GM12878 (cell line): ENCODE data around the gene APOC1. TPM values are rescaled to one million over a fixed set of nuclear protein-coding genes. Genes with fewer than 3 reads are reported as not detected.

Source experiments
- ATAC-seq: fragments of 200-7000 bp; cut with Tn5 transposase; 3 replicates; pipeline ENCODE4 v1.9.1; 2020; ENCODE audit warnings: mild to moderate bottlenecking, moderate library complexity
- BruUV-seq: library from RNA; stranded (reverse); fragments of 400-500 nt; replicated peaks from 2 replicates; lab custom pipeline; 2021; lab: Mats Ljungman, UMichigan
- CTCF ChIA-PET: fragments of 300-600 bp; sonication (Branson Sonifier 250); formaldehyde crosslinking; extraction: SDS; loops from one replicate; lab custom pipeline; 2021; ENCODE audit warnings: inconsistent platforms; lab: Yijun Ruan, JAX
- POLR2A ChIA-PET: fragments of 350-600 bp; formaldehyde crosslinking; extraction: SDS; loops from one replicate; lab custom pipeline; 2021; ENCODE audit warnings: inconsistent platforms; lab: Charles Lee
- RAD21 ChIA-PET: fragments of 300-600 bp; sonication (Branson Sonifier 250); formaldehyde crosslinking; loops from one replicate; lab custom pipeline; 2023; ENCODE audit warnings: antibody characterized with exemption; ENCODE audit not compliant: unreplicated experiment; lab: Charles Lee
- SMC1A ChIA-PET: fragments of 300-600 bp; sonication (Branson Sonifier 250); formaldehyde crosslinking; loops from one replicate; lab custom pipeline; 2023; ENCODE audit not compliant: unreplicated experiment, uncharacterized antibody; lab: Charles Lee
- DNase-seq: peaks from one replicate; pipeline ENCODE4 v3.0.0-alpha.2; 2011; ENCODE audit warnings: low read depth, low spot score
- FAIRE-seq: peaks from 3 replicates; lab custom pipeline; 2011; peaks lifted over from hg19 to GRCh38; lab: Jason Lieb, UNC
- H2AFZ ChIP-seq: 2 replicates; pipeline ENCODE4 v1.6.0; 2011; ENCODE audit warnings: low read depth, low read length, control low read depth; ENCODE audit not compliant: control insufficient read depth
- H3K27ac ChIP-seq: 2 replicates; pipeline ENCODE4 v1.5.1; 2011; ENCODE audit warnings: control low read depth; ENCODE audit not compliant: control insufficient read depth, insufficient read depth
- H3K27me3 ChIP-seq, 2 experiments: replicated peaks in 1 of 2; 2 replicates each; pipeline versions ENCODE4 v1.6.0 to v1.6.1; 2011; ENCODE audit warnings: low read length in 1 of 2; ENCODE audit not compliant: control insufficient read depth in 2 of 2, insufficient read depth in 2 of 2
- H3K36me3 ChIP-seq, 2 experiments: 2 replicates each; pipeline ENCODE4 v1.5.1; 2011; ENCODE audit warnings: low read length in 1 of 2; ENCODE audit not compliant: control insufficient read depth in 2 of 2, insufficient read depth in 2 of 2
- H3K4me1 ChIP-seq: 2 replicates; pipeline ENCODE4 v1.6.1; 2011; ENCODE audit warnings: mild to moderate bottlenecking, low read length, moderate library complexity, mixed read lengths; ENCODE audit not compliant: control insufficient read depth, insufficient read depth
- H3K4me2 ChIP-seq: 2 replicates; pipeline ENCODE4 v1.6.0; 2011; ENCODE audit warnings: control low read depth; ENCODE audit not compliant: control insufficient read depth, insufficient read depth
- H3K4me3 ChIP-seq: fragments of 200-600 bp; sonication (generic); 2 replicates; pipeline ENCODE4 v1.5.1; 2016
- H3K79me2 ChIP-seq: 2 replicates; pipeline ENCODE4 v1.6.0; 2011; ENCODE audit warnings: low read length; ENCODE audit not compliant: control insufficient read depth, insufficient read depth
- H3K9ac ChIP-seq: 2 replicates; pipeline ENCODE4 v1.8.0; 2011; ENCODE audit warnings: low read length, control low read depth, mixed read lengths; ENCODE audit not compliant: control insufficient read depth, insufficient read depth
- H3K9me3 ChIP-seq: replicated peaks from 3 replicates; pipeline ENCODE4 v1.5.1; 2011; ENCODE audit warnings: mild to moderate bottlenecking, low read length; ENCODE audit not compliant: control insufficient read depth, insufficient read depth
- H4K20me1 ChIP-seq: 2 replicates; pipeline ENCODE4 v1.6.0; 2011; ENCODE audit not compliant: control insufficient read depth, insufficient read depth
- FOXK2 ChIP-seq: fragments of 450-650 bp; IDR thresholded peaks from 2 replicates; pipeline ENCODE4 v1.6.1; 2017; ENCODE audit warnings: mild to moderate bottlenecking, moderate library complexity
- TARDBP ChIP-seq: IDR thresholded peaks from 2 replicates; pipeline ENCODE4 v1.6.1; 2016; ENCODE audit warnings: borderline replicate concordance
- TBL1XR1 ChIP-seq: IDR thresholded peaks from 2 replicates; pipeline ENCODE4 v1.6.1; 2012; ENCODE audit warnings: low read depth, low read length, improper control_type of control experiment
- YY1 ChIP-seq: IDR thresholded peaks from 2 replicates; pipeline ENCODE4 v1.6.1; 2011; ENCODE audit warnings: low read depth, mild to moderate bottlenecking, low read length
- ZNF274 ChIP-seq: IDR thresholded peaks from one replicate; pipeline ENCODE4 v1.8.0; 2011; ENCODE audit not compliant: insufficient read length, insufficient read depth
- WGBS: methylation state at CpG from one replicate; pipeline ENCODE4 v1.1.6; 2016; ENCODE audit warnings: low lambda C conversion rate; ENCODE audit not compliant: insufficient replicate concordance, insufficient coverage; ENCODE audit errors: missing lambda C conversion rate; 5-methylcytosine and 5-hydroxymethylcytosine counted together
- in situ Hi-C: fragments of 300-500 bp; cut with MboI; formaldehyde crosslinking; loops from 9 replicates; pipeline ENCODE4 v1.14.3; 2018; ENCODE audit warnings: mixed read lengths
- intact Hi-C: fragments of 100-400 bp; cut with micrococcal nuclease; formaldehyde crosslinking; loops from one replicate; pipeline ENCODE4 v1.14.2; 2022; ENCODE audit not compliant: unreplicated experiment
- polyA plus RNA-seq, 11 experiments: library from polyadenylated mRNA; depleted of rRNA in 4 of 11; unstranded in 6 of 11; stranded (reverse) in 5 of 11; fragments of >200 nt; fragmentation: Nextera tagmentation in 4 of 11; fragmentation: Illumina TruSeq in 1 of 11; extraction: Ambion mirVana in 4 of 11; extraction: Trizol in 1 of 11; gene quantifications; 1 replicate in 1 of 11; 2 replicates in 10 of 11; pipeline versions ENCODE4 v1.2.1 to v1.2.3, GENCODE V29; 2011 to 2016; ENCODE audit warnings: inconsistent platforms in 2 of 11, missing spikeins in 2 of 11, low read depth in 1 of 11
- total RNA-seq, 4 experiments: library from RNA; depleted of rRNA in 3 of 4; stranded (reverse); fragments of >200 nt in 3 of 4; fragmentation: Illumina TruSeq in 1 of 4; extraction: Trizol in 1 of 4; gene quantifications; 2 replicates each; pipeline versions ENCODE4 v1.2.1 to v1.2.3, GENCODE V29; 2013 to 2021
- TF ChIP-seq, protein P1 (sequence below): IDR thresholded peaks from 2 replicates; pipeline ENCODE4 v1.6.1; 2011; ENCODE audit warnings: mild to moderate bottlenecking, low read depth, low read length, moderate library complexity; ENCODE audit not compliant: insufficient replicate concordance
- TF ChIP-seq, protein P2 (sequence below): fragments of 450-650 bp; IDR thresholded peaks from 2 replicates; pipeline ENCODE4 v1.6.1; 2014; ENCODE audit warnings: mild to moderate bottlenecking
- TF ChIP-seq, protein P3 (sequence below), 3 experiments: IDR thresholded peaks in 2 of 3; conservative IDR thresholded peaks in 1 of 3; 2 replicates each; pipeline ENCODE4 v1.5.1; 2011; ENCODE audit warnings: low read depth in 3 of 3, low read length in 3 of 3, mild to moderate bottlenecking in 3 of 3, control low read depth in 2 of 3, moderate library complexity in 2 of 3, inconsistent platforms in 1 of 3, mixed read lengths in 1 of 3; ENCODE audit not compliant: control insufficient read depth in 2 of 3, insufficient read depth in 1 of 3; ENCODE audit errors: extremely low read depth in 1 of 3

APOC1 gene
- total and polyA plus RNA-seq, 10 of the 15 experiments (the other 5 are each of a cell fraction or from before 2014, with no cell fraction given) = 0.73 to 4.0 (median 2.6) TPM

DNA sequence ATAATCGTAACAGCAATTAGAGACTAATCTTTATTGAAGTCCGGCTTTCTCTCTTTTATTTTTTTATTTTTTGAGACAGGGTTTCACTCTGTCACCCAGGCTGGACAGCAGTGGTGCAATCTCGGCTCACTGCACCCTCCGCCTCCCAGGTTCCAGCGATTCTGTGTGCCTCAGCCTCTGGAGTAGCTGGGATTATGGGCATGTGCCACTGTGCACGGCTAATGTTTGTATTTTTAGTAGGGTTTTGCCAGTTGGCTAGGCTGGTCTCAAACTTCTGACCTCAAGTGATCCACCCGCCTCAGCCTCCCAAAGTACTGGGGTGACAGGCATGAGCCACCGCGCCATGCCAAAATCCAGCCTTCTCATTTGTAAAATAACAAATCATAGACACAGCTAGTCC is 35.1 kb downstream of the APOC1 start:
- Histone ChIP-seq H3K9ac (no peak overlapping the region), H3K4me2 (no peak overlapping the region), H3K9me3 (no peaks in the 10 kb centered on the region), H3K27ac (no peak overlapping the region), H3K36me3 (no peaks in the 10 kb centered on the region), H3K79me2 (peaks cover 4% of the 10 kb centered on the region), H4K20me1 (no peaks in the 10 kb centered on the region), H2AFZ (no peak overlapping the region), H3K4me1 (peaks cover 6% of the 10 kb centered on the region), H3K4me3 (no peak overlapping the region), H3K27me3 (no peaks in the 10 kb centered on the region)
- ChIA-PET RAD21 (no interaction called here), CTCF (interaction anchor here (1.5 to 3.8 kb wide), 3 partner anchors 40 to 110 kb away, joined by 3 to 37 read pairs (median 4); no protein-coding TSS in a partner anchor), SMC1A (no interaction called here), POLR2A (no interaction called here)
- ATAC-seq (no peak), FAIRE-seq (no peak), DNase-seq (no peak)
- TF ChIP-seq, protein P1, sequence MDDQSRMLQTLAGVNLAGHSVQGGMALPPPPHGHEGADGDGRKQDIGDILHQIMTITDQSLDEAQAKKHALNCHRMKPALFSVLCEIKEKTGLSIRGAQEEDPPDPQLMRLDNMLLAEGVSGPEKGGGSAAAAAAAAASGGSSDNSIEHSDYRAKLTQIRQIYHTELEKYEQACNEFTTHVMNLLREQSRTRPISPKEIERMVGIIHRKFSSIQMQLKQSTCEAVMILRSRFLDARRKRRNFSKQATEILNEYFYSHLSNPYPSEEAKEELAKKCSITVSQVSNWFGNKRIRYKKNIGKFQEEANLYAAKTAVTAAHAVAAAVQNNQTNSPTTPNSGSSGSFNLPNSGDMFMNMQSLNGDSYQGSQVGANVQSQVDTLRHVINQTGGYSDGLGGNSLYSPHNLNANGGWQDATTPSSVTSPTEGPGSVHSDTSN = no peak
- TF ChIP-seq ZNF274 = no peak
- in situ Hi-C loops (no loop called here), intact Hi-C loops (no loop called here)
- whole genome bisulfite sequencing = 79% methylated on average over 9 of the region's 9 CpGs
- no TSS peak for BruUV-seq

DNA sequence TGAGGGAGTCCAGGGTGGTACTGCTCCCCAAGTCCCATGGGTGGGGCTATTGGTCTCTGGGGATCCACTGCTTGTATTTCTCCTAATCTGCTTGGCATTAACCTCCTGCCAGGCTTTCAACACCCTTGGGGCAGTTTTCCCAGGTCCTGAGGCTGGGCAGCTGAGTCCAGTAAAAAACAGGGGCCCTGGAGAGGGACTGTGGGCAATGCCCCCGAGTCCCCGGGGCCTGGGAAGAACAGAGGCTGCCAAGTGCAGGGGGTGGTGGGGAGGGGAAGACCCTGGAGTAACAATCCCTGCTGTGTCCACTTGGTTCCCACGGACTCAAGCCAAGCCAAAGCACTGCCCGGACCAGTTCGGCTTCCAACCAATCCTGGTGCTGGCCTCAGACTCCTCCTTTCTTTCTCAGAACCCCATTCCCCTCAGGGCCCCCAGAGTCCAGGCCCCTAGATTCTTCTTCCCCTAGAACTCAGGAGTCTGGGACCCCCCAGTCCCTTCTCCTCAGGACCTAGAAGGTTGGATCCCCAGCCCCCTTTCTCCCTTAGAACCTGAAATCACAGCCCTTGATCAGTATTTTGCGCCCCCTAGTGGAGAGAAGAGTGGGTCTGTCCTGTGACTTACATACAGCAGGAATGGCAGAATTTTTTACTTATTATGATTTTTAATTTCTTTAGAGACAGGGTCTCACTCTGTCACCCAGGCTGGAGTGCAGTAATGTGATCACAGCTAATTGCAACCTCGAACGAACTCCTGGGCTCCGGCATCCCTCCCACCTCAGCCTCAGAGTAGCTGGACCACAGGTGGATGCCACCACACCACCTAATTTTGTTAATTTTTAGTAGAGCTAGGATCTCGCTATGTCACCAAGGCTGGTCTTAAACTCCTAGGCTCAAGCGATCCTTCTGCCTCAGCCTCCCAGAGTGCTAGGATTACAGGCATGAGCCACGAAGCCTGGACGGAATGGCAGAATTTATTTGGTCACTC is 37.1 kb downstream of the APOC1 start:
- Histone ChIP-seq H3K4me2 (no peak overlapping the region), H3K9me3 (no peaks in the 10 kb centered on the region), H3K36me3 (no peaks in the 10 kb centered on the region), H3K27ac (no peak overlapping the region), H4K20me1 (no peaks in the 10 kb centered on the region), H2AFZ (no peak overlapping the region), H3K4me1 (peaks cover 6% of the 10 kb centered on the region), H3K27me3 (no peaks in the 10 kb centered on the region), H3K9ac (no peak overlapping the region), H3K79me2 (peaks cover 22% of the 10 kb centered on the region), H3K4me3 (no peak overlapping the region)
- in situ Hi-C loops (loop anchor here (10.0 kb wide), 1 partner anchor 47 kb away; the partner anchor contains the start of gene APOE), intact Hi-C loops (loop anchor here (2.0 kb wide), 1 partner anchor 49 kb away; no protein-coding TSS in a partner anchor)
- no peak for FAIRE-seq
- ChIA-PET SMC1A (interaction anchor here (0.9 to 2.1 kb wide), 6 partner anchors 9 to 181 kb away, joined by 3 to 11 read pairs (median 3); no protein-coding TSS in a partner anchor), POLR2A (no interaction called here), RAD21 (interaction anchor here (0.7 to 1.4 kb wide), 7 partner anchors 8 to 381 kb away, joined by 3 to 5 read pairs (median 3); partner anchors contain the start of gene BLOC1S3), CTCF (interaction anchor here (0.6 to 3.8 kb wide), 17 partner anchors 8 to 275 kb away, joined by 3 to 37 read pairs (median 4); partner anchors contain the start of gene APOE)
- WGBS = 51% methylated on average over 13 of the region's 13 CpGs
- no TSS peak for BruUV-seq
- DNase-seq = no peak
- ATAC-seq = peak; percentile 33
- TF ChIP-seq YY1 (0 out of 2 replicates have a peak, but pooled peaks have one; percentile 53), FOXK2 (no peak), TBL1XR1 (no peak), TARDBP (no peak)
- TF ChIP-seq, protein P2, sequence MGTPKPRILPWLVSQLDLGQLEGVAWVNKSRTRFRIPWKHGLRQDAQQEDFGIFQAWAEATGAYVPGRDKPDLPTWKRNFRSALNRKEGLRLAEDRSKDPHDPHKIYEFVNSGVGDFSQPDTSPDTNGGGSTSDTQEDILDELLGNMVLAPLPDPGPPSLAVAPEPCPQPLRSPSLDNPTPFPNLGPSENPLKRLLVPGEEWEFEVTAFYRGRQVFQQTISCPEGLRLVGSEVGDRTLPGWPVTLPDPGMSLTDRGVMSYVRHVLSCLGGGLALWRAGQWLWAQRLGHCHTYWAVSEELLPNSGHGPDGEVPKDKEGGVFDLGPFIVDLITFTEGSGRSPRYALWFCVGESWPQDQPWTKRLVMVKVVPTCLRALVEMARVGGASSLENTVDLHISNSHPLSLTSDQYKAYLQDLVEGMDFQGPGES = no peak
- TF ChIP-seq, protein P3, sequence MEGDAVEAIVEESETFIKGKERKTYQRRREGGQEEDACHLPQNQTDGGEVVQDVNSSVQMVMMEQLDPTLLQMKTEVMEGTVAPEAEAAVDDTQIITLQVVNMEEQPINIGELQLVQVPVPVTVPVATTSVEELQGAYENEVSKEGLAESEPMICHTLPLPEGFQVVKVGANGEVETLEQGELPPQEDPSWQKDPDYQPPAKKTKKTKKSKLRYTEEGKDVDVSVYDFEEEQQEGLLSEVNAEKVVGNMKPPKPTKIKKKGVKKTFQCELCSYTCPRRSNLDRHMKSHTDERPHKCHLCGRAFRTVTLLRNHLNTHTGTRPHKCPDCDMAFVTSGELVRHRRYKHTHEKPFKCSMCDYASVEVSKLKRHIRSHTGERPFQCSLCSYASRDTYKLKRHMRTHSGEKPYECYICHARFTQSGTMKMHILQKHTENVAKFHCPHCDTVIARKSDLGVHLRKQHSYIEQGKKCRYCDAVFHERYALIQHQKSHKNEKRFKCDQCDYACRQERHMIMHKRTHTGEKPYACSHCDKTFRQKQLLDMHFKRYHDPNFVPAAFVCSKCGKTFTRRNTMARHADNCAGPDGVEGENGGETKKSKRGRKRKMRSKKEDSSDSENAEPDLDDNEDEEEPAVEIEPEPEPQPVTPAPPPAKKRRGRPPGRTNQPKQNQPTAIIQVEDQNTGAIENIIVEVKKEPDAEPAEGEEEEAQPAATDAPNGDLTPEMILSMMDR (IDR thresholded peaks at IDR 0.05 in 2 of 3, conservative IDR thresholded peaks at IDR 0.05 in 1 of 3; ENCODE audit: control insufficient read depth in 2 of 3, extremely low read depth in 1 of 3, insufficient read depth in 1 of 3, low read depth in 3 of 3, low read length in 3 of 3) = peak; percentile 67 to 80 (median 78)
